ENCODE data around the gene SLIT1.

DNA sequence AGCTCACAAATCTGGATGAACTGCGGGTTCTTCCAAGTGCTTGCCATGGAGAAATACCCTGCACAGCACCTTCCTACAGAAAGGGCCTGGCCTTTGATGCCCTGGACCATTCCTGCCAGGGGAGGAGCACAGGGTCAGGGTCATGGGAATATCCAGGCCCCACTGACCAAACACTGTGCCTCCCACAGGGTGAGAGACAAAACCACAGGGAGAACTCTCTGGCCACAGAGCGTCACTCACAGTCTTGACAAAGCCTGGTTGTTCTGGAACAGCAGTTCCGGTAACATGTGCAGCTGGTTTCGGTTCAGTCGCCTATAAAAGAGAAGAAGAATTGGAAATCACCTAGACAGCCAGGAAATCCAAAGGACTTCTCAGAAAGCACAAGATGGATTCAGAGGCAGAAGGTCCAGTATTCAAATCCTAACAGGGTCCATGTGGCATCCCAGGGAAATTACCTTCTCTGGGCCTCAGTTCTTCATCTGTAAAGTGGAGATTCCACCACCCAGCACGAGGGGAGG is 28.1 kb downstream of the SLIT1 start:
- TF ChIP-seq, protein P1, sequence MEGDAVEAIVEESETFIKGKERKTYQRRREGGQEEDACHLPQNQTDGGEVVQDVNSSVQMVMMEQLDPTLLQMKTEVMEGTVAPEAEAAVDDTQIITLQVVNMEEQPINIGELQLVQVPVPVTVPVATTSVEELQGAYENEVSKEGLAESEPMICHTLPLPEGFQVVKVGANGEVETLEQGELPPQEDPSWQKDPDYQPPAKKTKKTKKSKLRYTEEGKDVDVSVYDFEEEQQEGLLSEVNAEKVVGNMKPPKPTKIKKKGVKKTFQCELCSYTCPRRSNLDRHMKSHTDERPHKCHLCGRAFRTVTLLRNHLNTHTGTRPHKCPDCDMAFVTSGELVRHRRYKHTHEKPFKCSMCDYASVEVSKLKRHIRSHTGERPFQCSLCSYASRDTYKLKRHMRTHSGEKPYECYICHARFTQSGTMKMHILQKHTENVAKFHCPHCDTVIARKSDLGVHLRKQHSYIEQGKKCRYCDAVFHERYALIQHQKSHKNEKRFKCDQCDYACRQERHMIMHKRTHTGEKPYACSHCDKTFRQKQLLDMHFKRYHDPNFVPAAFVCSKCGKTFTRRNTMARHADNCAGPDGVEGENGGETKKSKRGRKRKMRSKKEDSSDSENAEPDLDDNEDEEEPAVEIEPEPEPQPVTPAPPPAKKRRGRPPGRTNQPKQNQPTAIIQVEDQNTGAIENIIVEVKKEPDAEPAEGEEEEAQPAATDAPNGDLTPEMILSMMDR (IDR thresholded peaks at IDR 0.05; ENCODE audit: insufficient read depth, low read length, poor library complexity, severe bottlenecking), result no peak
- no peak for TF ChIP-seq EZH2phosphoT487 (conservative IDR thresholded peaks at IDR 0.05; ENCODE audit: low read length)

Measured in SU-DHL-6 (cell line).